GM12801 (cell line): ENCODE measurements around the gene CIAO2B.

Experiments
- TF ChIP-seq, protein P1 (sequence below): IDR thresholded peaks from one replicate; pipeline ENCODE4 v1.5.1; 2011; ENCODE audit warnings: control low read depth; ENCODE audit not compliant: insufficient read length; ENCODE audit errors: extremely low read depth

Gene CIAO2B

DNA sequence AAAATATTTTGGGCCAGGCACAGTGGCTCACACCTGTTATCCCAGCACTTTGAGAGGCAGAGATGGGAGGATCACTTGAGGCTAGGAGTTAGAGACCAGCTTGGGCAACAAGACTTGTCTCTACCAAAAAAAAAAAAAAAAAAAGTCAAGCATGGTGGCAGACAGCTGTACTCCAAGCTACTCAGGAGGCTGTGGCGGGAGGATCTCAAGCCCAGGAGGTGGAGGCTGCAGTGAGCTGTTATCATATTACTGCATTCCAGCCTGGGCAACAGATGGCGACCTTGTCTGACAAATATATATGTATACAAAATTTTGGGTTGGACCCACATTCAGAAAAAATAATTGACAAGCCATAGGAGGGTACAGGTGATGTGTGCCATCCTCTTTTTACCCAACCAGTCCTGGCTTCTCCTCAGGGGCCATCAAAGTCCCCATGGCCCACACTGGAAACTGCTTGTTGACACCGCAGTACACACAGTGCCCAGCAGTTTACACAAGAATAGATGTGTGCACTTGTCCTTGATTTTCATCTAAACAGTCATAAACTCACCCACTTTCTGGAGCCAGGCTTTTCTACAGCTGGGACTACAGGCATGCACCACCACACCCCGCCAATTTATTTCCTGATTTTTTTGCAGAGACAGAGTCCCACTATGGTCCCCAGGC is 2.8 kb upstream of the CIAO2B start:
- TF ChIP-seq, protein P1, sequence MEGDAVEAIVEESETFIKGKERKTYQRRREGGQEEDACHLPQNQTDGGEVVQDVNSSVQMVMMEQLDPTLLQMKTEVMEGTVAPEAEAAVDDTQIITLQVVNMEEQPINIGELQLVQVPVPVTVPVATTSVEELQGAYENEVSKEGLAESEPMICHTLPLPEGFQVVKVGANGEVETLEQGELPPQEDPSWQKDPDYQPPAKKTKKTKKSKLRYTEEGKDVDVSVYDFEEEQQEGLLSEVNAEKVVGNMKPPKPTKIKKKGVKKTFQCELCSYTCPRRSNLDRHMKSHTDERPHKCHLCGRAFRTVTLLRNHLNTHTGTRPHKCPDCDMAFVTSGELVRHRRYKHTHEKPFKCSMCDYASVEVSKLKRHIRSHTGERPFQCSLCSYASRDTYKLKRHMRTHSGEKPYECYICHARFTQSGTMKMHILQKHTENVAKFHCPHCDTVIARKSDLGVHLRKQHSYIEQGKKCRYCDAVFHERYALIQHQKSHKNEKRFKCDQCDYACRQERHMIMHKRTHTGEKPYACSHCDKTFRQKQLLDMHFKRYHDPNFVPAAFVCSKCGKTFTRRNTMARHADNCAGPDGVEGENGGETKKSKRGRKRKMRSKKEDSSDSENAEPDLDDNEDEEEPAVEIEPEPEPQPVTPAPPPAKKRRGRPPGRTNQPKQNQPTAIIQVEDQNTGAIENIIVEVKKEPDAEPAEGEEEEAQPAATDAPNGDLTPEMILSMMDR, result no peak

DNA sequence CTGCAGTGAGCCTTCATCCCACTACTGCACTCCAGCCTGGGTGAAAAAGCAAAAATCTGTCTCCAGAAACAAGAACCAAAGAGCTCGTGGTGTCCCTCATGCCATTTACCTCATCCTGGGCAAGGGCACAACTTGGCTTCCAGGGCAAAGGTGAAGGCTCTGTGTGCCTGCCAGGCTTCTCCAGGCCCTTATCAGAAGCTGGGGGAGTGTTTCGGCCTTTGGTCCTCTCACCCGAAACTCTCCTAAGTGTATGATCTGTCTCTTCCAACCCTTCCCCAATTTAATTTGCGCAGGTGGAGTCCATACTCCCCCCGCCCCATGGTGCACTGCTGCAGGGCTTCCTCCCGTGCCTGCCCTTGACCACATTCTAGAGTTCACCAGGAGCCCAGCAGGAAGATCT is 2.3 kb upstream of the CIAO2B start:
- TF ChIP-seq, protein P1, result no peak

DNA sequence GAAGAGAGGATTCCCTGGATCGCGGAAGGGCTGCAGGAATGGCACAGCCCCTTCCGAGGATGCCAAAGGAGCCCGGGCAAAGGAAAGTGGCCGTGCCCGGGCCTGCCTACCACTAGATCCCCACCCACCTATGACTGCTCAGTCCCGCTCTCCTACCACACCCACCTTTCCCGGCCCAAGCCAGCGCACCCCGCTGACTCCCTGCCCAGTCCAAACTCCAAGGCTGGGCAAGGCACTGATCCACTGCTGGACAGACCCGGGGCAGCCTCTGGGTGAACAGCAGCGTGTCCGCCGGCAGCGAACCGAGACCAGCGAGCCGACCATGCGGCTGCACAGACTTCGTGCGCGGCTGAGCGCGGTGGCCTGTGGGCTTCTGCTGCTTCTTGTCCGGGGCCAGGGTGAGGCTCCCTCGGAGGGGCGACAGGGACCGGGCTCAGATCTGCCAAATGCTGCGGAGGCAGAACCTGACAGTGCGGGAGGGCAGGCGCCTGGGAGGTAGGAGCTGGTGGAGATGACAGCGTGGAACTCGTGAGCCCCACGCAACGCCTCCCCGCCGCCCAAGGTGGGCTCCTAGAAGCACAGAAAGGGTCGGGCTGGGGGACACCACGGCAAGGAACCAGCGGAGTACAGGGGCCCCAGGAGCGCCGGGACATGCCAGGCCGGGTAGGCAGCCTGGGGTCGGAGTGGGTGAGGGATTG is 1.3 kb upstream of the CIAO2B start, which contains the start of gene CES2:
TSS of gene CES2 (plus strand) at position 203 of the 698 bp plus-strand sequence. CDS start at position 323, 120 bp downstream.
- TF ChIP-seq, protein P1, result no peak

DNA sequence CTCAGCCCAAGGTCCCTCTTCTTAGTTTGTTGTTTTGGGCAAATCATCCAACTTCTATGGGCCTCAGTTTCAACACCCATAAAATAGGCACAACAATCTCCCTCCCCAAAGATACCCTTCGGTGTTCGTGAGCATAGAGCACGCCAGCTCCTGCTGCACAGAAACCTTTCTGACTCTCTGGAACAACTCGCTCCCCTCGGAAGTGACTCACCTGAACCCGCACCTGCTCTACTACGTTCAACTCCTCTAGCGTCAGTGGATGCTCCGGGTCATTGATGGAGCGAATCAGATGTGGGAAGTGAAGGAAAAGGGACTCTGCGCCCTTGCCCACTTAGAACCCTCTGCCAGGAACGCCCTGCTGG is 445 bp downstream of the CIAO2B start:
- TF ChIP-seq, protein P1, result no peak

DNA sequence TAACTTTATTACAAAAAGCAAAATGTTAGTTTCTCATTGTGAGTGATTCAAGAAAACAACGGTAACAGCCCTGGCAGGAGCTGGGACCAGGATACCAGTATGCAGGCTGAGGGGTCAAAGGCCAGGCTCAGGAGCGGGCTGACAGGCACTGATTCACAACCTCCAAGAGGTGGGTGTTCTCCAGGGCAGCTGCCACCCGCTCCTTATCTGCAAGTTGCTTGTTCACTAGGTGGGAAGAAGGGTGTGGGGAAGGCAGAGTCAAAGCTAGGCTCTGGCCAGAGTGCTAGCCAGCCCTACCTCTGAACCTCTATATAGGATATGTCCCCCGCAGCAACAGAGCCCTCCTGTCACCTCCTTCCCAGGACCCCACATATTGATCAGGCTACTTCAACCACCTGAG is 2.1 kb downstream of the CIAO2B start:
- TF ChIP-seq, protein P1, result no peak

DNA sequence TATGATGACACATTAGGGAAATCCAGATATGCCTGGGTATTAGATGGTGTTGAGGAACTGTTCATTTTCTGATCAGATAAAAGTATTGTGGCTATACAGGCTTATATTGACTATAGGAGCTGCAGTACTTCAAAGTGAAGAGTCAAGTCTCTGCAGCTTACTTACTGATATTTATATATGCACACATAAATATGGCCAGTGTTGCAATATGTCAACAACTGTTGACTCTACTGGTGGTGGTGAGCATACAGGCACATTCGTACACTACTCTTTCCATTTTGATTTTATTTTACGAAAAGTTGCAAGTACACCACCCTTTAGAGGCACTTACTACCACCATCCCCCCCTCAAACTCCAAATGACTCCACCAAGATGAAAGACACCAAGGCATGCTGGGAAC is 2.5 kb downstream of the CIAO2B start:
- TF ChIP-seq, protein P1, result no peak

DNA sequence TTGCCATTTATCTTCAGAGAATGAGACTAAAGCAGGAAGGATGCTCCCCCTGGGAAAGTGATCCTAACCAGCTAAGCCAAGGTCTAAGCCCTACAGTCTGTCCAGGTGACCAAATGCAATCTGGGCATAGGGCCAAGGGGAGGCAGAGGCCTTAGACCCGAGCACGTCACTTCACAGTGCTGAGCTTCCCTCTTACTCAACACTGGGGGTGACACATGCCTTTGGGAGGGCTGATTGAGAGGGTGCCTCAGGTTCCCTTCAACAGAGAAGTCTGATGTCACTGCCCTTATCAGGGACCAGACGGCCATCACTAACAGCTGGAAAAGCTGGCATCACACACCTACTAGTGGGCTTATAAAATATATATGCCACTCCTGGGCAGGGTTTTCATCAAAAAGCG is 4.0 kb downstream of the CIAO2B start:
- TF ChIP-seq, protein P1, result no peak
